A673 (cell line): Measurements from ENCODE around the gene RNF151.

Source experiments
- EZH2 ChIP-seq: fragments of 200-600 bp; sonication (generic); IDR thresholded peaks from 2 replicates; pipeline ENCODE4 v1.6.1; 2017; ENCODE audit warnings: borderline replicate concordance, low read depth, mild to moderate bottlenecking, mixed read lengths, antibody characterized with exemption, low read length; ENCODE audit not compliant: poor library complexity, severe bottlenecking
- TF ChIP-seq, protein P1 (sequence below): fragments of 300-800, 200-600 bp; sonication (generic); conservative IDR thresholded peaks from 2 replicates; pipeline ENCODE4 v1.5.1; 2017; ENCODE audit warnings: low read depth, mild to moderate bottlenecking, antibody characterized with exemption, low read length, moderate library complexity, mixed read lengths

- TF ChIP-seq, protein P1, sequence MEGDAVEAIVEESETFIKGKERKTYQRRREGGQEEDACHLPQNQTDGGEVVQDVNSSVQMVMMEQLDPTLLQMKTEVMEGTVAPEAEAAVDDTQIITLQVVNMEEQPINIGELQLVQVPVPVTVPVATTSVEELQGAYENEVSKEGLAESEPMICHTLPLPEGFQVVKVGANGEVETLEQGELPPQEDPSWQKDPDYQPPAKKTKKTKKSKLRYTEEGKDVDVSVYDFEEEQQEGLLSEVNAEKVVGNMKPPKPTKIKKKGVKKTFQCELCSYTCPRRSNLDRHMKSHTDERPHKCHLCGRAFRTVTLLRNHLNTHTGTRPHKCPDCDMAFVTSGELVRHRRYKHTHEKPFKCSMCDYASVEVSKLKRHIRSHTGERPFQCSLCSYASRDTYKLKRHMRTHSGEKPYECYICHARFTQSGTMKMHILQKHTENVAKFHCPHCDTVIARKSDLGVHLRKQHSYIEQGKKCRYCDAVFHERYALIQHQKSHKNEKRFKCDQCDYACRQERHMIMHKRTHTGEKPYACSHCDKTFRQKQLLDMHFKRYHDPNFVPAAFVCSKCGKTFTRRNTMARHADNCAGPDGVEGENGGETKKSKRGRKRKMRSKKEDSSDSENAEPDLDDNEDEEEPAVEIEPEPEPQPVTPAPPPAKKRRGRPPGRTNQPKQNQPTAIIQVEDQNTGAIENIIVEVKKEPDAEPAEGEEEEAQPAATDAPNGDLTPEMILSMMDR = no peak
- TF ChIP-seq EZH2 = no peak
These were observed 16.4 kb downstream of the RNF151 start for GRCh38 chr16:1982991-1983543.
